Hepatocyte (in vitro differentiated cells): ENCODE results near the gene ACSL4.

Experiments
- EZH2 ChIP-seq: fragments of 200-600 bp; sonication (generic); IDR thresholded peaks from 2 replicates; pipeline ENCODE4 v1.6.1; 2016; ENCODE audit warnings: antibody characterized with exemption, mild to moderate bottlenecking, borderline replicate concordance
- TF ChIP-seq, protein P1 (sequence below): fragments of 200-600 bp; sonication (generic); IDR thresholded peaks from 2 replicates; pipeline ENCODE4 v1.5.1; 2016; ENCODE audit warnings: antibody characterized with exemption, mild to moderate bottlenecking; ENCODE audit not compliant: poor library complexity

DNA sequence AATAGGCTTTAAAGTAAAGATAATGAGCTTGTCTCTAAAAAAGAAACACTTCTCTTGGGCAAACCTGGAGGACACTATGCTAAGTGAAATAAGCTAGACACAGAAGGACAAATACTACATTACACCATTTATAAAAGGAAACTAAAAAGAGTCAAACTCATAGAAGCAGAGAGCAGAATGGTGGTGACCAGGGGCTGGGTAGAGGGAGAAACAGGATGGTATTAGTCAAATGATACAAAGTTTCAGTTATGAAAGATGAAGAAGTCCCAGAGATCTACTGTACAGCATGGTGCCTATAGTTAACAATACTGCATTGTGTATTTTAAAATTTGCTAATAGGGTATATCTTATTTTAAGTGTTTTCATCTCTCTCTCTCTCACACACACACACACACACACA, 28.5 kb downstream of the ACSL4 start:
- TF ChIP-seq, protein P1, sequence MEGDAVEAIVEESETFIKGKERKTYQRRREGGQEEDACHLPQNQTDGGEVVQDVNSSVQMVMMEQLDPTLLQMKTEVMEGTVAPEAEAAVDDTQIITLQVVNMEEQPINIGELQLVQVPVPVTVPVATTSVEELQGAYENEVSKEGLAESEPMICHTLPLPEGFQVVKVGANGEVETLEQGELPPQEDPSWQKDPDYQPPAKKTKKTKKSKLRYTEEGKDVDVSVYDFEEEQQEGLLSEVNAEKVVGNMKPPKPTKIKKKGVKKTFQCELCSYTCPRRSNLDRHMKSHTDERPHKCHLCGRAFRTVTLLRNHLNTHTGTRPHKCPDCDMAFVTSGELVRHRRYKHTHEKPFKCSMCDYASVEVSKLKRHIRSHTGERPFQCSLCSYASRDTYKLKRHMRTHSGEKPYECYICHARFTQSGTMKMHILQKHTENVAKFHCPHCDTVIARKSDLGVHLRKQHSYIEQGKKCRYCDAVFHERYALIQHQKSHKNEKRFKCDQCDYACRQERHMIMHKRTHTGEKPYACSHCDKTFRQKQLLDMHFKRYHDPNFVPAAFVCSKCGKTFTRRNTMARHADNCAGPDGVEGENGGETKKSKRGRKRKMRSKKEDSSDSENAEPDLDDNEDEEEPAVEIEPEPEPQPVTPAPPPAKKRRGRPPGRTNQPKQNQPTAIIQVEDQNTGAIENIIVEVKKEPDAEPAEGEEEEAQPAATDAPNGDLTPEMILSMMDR: no peak
- no peak for TF ChIP-seq EZH2
